OCI-LY1 (cell line): ENCODE data around the gene LRP6.

Experiments
- H2AFZ ChIP-seq: fragments of 200-600 bp; sonication (generic), shearing (Covaris generic); 2 replicates; pipeline ENCODE4 v1.6.0; 2014; ENCODE audit warnings: antibody characterized with exemption, mild to moderate bottlenecking, low read length
- H3F3A ChIP-seq: fragments of 200-600 bp; sonication (generic), shearing (Covaris generic); 2 replicates; pipeline ENCODE4 v1.6.0; 2014; ENCODE audit warnings: mild to moderate bottlenecking, antibody characterized with exemption, low read length, moderate library complexity; ENCODE audit not compliant: insufficient read depth
- H3K27ac ChIP-seq: fragments of 200-600 bp; sonication (generic); 2 replicates; pipeline ENCODE4 v1.5.1; 2014; ENCODE audit warnings: low read length, mixed run types, mild to moderate bottlenecking, low read depth; ENCODE audit not compliant: poor library complexity, severe bottlenecking
- H3K27me3 ChIP-seq: fragments of 200-600 bp; sonication (generic); 2 replicates; pipeline ENCODE4 v1.6.0; 2014; ENCODE audit warnings: antibody characterized with exemption, mild to moderate bottlenecking, low read length, moderate library complexity; ENCODE audit not compliant: insufficient read depth
- H3K36me3 ChIP-seq: fragments of 200-600 bp; sonication (generic); 2 replicates; pipeline ENCODE4 v1.6.1; 2014; ENCODE audit warnings: mild to moderate bottlenecking, antibody characterized with exemption, low read length, moderate library complexity, mixed read lengths; ENCODE audit not compliant: insufficient read depth
- H3K4me1 ChIP-seq: fragments of 200-600 bp; sonication (generic); 2 replicates; pipeline ENCODE4 v1.5.1; 2014; ENCODE audit warnings: mild to moderate bottlenecking, low read length, moderate library complexity; ENCODE audit not compliant: insufficient read depth, severe bottlenecking
- H3K4me2 ChIP-seq: fragments of 200-600 bp; sonication (generic), shearing (Covaris generic); 2 replicates; pipeline ENCODE4 v1.6.1; 2014; ENCODE audit warnings: low read length
- H3K4me3 ChIP-seq: fragments of 200-600 bp; sonication (generic); 2 replicates; pipeline ENCODE4 v1.5.1; 2014; ENCODE audit warnings: low read length, low read depth, mild to moderate bottlenecking, mixed read lengths; ENCODE audit not compliant: poor library complexity, severe bottlenecking
- H3K79me2 ChIP-seq: fragments of 200-600 bp; shearing (Covaris generic); 2 replicates; pipeline ENCODE4 v1.6.1; 2016; ENCODE audit warnings: mixed run types, low read length, mixed read lengths; ENCODE audit not compliant: insufficient read depth
- H3K9ac ChIP-seq: fragments of 200-600 bp; sonication (generic), shearing (Covaris generic); 2 replicates; pipeline ENCODE4 v1.6.1; 2014; ENCODE audit warnings: mild to moderate bottlenecking, low read length, mixed read lengths
- H3K9me2 ChIP-seq: fragments of 200-600 bp; sonication (generic), shearing (Covaris generic); 2 replicates; pipeline ENCODE4 v1.6.1; 2014; ENCODE audit warnings: low read depth, mild to moderate bottlenecking, low read length, mixed read lengths
- H3K9me3 ChIP-seq: fragments of 200-600 bp; shearing (Covaris generic); 2 replicates; pipeline ENCODE4 v1.6.1; 2014; ENCODE audit warnings: low read length, mixed read lengths
- H4K20me1 ChIP-seq: fragments of 200-600 bp; sonication (generic), shearing (Covaris generic); 2 replicates; pipeline ENCODE4 v1.6.0; 2016; ENCODE audit warnings: mild to moderate bottlenecking, low read length; ENCODE audit not compliant: insufficient read depth
- EZH2 ChIP-seq: fragments of 200-600 bp; sonication (generic), shearing (Covaris generic); IDR thresholded peaks from 2 replicates; pipeline ENCODE4 v1.8.0; 2017; ENCODE audit warnings: borderline replicate concordance, mixed run types, mild to moderate bottlenecking, antibody characterized with exemption, low read length, moderate library complexity, mixed read lengths
- TF ChIP-seq, protein P1 (sequence below): fragments of 200-600 bp; sonication (generic), shearing (Covaris generic); IDR thresholded peaks from 2 replicates; pipeline ENCODE4 v1.5.1; 2017; ENCODE audit warnings: mild to moderate bottlenecking, antibody characterized with exemption, low read length, moderate library complexity, mixed read lengths

LRP6 gene

DNA sequence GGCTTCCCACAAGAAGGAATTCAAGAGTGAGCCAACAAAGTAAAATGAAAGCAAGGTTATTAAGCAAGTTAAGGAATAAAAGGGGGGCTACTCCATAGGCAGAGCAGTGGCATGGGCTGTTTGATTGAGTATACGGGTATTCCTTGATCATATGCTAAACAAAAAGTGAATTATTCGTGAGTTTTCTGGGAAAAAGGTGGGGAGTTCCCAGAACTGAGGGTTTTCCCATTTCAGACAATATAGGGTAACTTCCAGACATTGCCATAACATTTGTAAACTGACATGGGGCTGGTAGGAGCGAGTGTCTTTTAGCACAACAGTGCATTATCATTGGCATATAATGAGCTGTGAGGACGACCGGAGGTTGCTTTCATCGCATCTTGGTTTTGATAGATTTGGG lies 198.1 kb downstream of the LRP6 start:
- no peak overlapping the region for H3K4me2 ChIP-seq
- H3K9me2 ChIP-seq = no peaks in the 10 kb centered on the region
- peaks cover 7% of the 10 kb centered on the region for H3K4me1 ChIP-seq
- H4K20me1 ChIP-seq = no peaks in the 10 kb centered on the region
- no peaks in the 10 kb centered on the region for H3K79me2 ChIP-seq
- no peaks in the 10 kb centered on the region for H3K9me3 ChIP-seq
- TF ChIP-seq, protein P1, sequence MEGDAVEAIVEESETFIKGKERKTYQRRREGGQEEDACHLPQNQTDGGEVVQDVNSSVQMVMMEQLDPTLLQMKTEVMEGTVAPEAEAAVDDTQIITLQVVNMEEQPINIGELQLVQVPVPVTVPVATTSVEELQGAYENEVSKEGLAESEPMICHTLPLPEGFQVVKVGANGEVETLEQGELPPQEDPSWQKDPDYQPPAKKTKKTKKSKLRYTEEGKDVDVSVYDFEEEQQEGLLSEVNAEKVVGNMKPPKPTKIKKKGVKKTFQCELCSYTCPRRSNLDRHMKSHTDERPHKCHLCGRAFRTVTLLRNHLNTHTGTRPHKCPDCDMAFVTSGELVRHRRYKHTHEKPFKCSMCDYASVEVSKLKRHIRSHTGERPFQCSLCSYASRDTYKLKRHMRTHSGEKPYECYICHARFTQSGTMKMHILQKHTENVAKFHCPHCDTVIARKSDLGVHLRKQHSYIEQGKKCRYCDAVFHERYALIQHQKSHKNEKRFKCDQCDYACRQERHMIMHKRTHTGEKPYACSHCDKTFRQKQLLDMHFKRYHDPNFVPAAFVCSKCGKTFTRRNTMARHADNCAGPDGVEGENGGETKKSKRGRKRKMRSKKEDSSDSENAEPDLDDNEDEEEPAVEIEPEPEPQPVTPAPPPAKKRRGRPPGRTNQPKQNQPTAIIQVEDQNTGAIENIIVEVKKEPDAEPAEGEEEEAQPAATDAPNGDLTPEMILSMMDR = no peak
- TF ChIP-seq EZH2 = no peak
- no peak overlapping the region for H3K9ac ChIP-seq
- no peak overlapping the region for H2AFZ ChIP-seq
- no peaks in the 10 kb centered on the region for H3K36me3 ChIP-seq
- H3K27me3 ChIP-seq = peaks cover 8% of the 10 kb centered on the region; the same call in 1 of the 2 replicates
- H3K4me3 ChIP-seq = no peak overlapping the region
- H3F3A ChIP-seq = no peaks in the 10 kb centered on the region
- H3K27ac ChIP-seq = no peak overlapping the region
